HepG2 (cell line): Measurements from ENCODE around the gene PBX2. TPM values are rescaled to one million over a fixed set of nuclear protein-coding genes. Genes with fewer than 3 reads are reported as not detected.

Source experiments
- AHR ChIP-seq: IDR thresholded peaks from 2 replicates; pipeline ENCODE4 v1.6.1; 2018; ENCODE audit warnings: missing genetic modification reagents, missing compliant biosample characterization
- CREBL2 ChIP-seq: sonication (generic); formaldehyde crosslinking; IDR thresholded peaks from 2 replicates; pipeline ENCODE4 v1.8.1; 2023; ENCODE audit warnings: missing genetic modification reagents, mild to moderate bottlenecking, borderline replicate concordance
- ISL2 ChIP-seq: sonication (generic); formaldehyde crosslinking; IDR thresholded peaks from 2 replicates; pipeline ENCODE4 v1.5.0; 2020; ENCODE audit warnings: missing genetic modification reagents
- MEIS2 ChIP-seq: sonication (generic); formaldehyde crosslinking; IDR thresholded peaks from 2 replicates; pipeline ENCODE4 v1.9.0; 2021; ENCODE audit warnings: mild to moderate bottlenecking, missing genetic modification reagents
- NFIB ChIP-seq: sonication (generic); formaldehyde crosslinking; IDR thresholded peaks from 2 replicates; pipeline ENCODE4 v1.9.0; 2021; ENCODE audit warnings: missing genetic modification reagents, mild to moderate bottlenecking, borderline replicate concordance
- PATZ1 ChIP-seq: sonication (generic); formaldehyde crosslinking; IDR thresholded peaks from 2 replicates; pipeline ENCODE4 v1.4.0; 2020; ENCODE audit warnings: missing genetic modification reagents
- POLR2G ChIP-seq: fragments of 200-400 bp; formaldehyde crosslinking; IDR thresholded peaks from 2 replicates; pipeline ENCODE4 v1.6.1; 2018; ENCODE audit warnings: mild to moderate bottlenecking, low read depth, low read length, moderate library complexity
- PPARG ChIP-seq: conservative IDR thresholded peaks from 2 replicates; pipeline ENCODE4 v1.6.1; 2016; ENCODE audit warnings: missing biosample characterization, missing genetic modification reagents
- SMYD3 ChIP-seq: sonication (generic); formaldehyde crosslinking; IDR thresholded peaks from 2 replicates; pipeline ENCODE4 v1.8.1; 2023; ENCODE audit warnings: mild to moderate bottlenecking, missing genetic modification reagents
- TCF7 ChIP-seq: sonication (generic); IDR thresholded peaks from 2 replicates; pipeline ENCODE4 v1.6.1; 2016; ENCODE audit warnings: antibody characterized with exemption, low read depth
- WIZ ChIP-seq: sonication (generic); formaldehyde crosslinking; IDR thresholded peaks from 2 replicates; pipeline ENCODE4 v1.5.1; 2020; ENCODE audit warnings: mild to moderate bottlenecking, missing genetic modification reagents
- ZBTB38 ChIP-seq: sonication (generic); formaldehyde crosslinking; IDR thresholded peaks from 2 replicates; pipeline ENCODE4 v1.5.1; 2020; ENCODE audit warnings: mild to moderate bottlenecking, missing genetic modification reagents
- ZFP36L1 ChIP-seq: sonication (generic); formaldehyde crosslinking; IDR thresholded peaks from 2 replicates; pipeline ENCODE4 v1.8.0; 2022; ENCODE audit warnings: mild to moderate bottlenecking, missing genetic modification reagents, moderate library complexity
- ZNF350 ChIP-seq: sonication (generic); formaldehyde crosslinking; IDR thresholded peaks from 2 replicates; pipeline ENCODE4 v1.4.0; 2020; ENCODE audit warnings: mild to moderate bottlenecking, low read depth, missing genetic modification reagents, borderline replicate concordance
- ZNF639 ChIP-seq: conservative IDR thresholded peaks from 2 replicates; pipeline ENCODE4 v1.6.1; 2018; ENCODE audit warnings: missing genetic modification reagents
- ZSCAN12 ChIP-seq: sonication (generic); formaldehyde crosslinking; IDR thresholded peaks from 2 replicates; pipeline ENCODE4 v1.9.0; 2021; ENCODE audit warnings: mild to moderate bottlenecking, missing genetic modification reagents
- polyA plus RNA-seq, 8 experiments: library from polyadenylated mRNA; depleted of rRNA in 3 of 8; stranded (reverse) in 7 of 8; unstranded in 1 of 8; fragments of >200 nt; fragmentation: Illumina TruSeq in 4 of 8; extraction: Trizol in 4 of 8; gene quantifications; 2 replicates each; pipeline versions ENCODE4 v1.2.1 to v1.2.3, GENCODE V29; 2011 to 2016; ENCODE audit warnings: low read depth in 4 of 8, missing spikeins in 1 of 8, mixed read lengths in 1 of 8; ENCODE audit not compliant: insufficient read depth in 1 of 8
- total RNA-seq, 5 experiments: library from RNA; depleted of rRNA; stranded (reverse); fragments of >200 nt; fragmentation: Illumina TruSeq; extraction: Trizol; gene quantifications; 2 replicates each; pipeline ENCODE4 v1.2.3, GENCODE V29; 2016; ENCODE audit warnings: low read depth in 1 of 5
- TF ChIP-seq, protein P1 (sequence below): sonication (generic); formaldehyde crosslinking; IDR thresholded peaks from 2 replicates; pipeline ENCODE4 v1.4.0; 2020; ENCODE audit warnings: missing genetic modification reagents
- TF ChIP-seq, protein P2 (sequence below): sonication (generic); formaldehyde crosslinking; IDR thresholded peaks from 2 replicates; pipeline ENCODE4 v1.4.0; 2020; ENCODE audit warnings: missing genetic modification reagents, mild to moderate bottlenecking, borderline replicate concordance

PBX2 gene
- total and polyA plus RNA-seq, 2 of the 13 experiments (the other 11 are each of a cell fraction or from before 2014, with no cell fraction given): 42.3 to 77.8 TPM

GRCh38 chr6:32195902-32196681 is 6.1 kb upstream of the PBX2 start (continued):
- TF ChIP-seq ISL2 (CRISPR knock-in tag) (peak; percentile 84), TCF7 (no peak), WIZ (CRISPR knock-in tag) (peak; percentile 44; the same call in 1 of the 2 replicates), SMYD3 (no peak), AHR (peak; percentile 54; the same call in 1 of the 2 replicates), CREBL2 (no peak; the same call in 1 of the 2 replicates), POLR2G (peak; percentile 84), ZNF639 (CRISPR knock-in tag) (peak; percentile 86), PPARG (CRISPR knock-in tag) (0 out of 2 replicates have a peak, but pooled peaks have one; percentile 62), ZNF350 (CRISPR knock-in tag) (peak; percentile 87), MEIS2 (CRISPR knock-in tag) (peak; percentile 89), NFIB (CRISPR knock-in tag) (no peak), ZFP36L1 (CRISPR knock-in tag) (peak; percentile 87), ZSCAN12 (CRISPR knock-in tag) (0 out of 2 replicates have a peak, but pooled peaks have one; percentile 81), PATZ1 (CRISPR knock-in tag) (peak; percentile 97), ZBTB38 (CRISPR knock-in tag) (peak; percentile 82)
- TF ChIP-seq, protein P1, sequence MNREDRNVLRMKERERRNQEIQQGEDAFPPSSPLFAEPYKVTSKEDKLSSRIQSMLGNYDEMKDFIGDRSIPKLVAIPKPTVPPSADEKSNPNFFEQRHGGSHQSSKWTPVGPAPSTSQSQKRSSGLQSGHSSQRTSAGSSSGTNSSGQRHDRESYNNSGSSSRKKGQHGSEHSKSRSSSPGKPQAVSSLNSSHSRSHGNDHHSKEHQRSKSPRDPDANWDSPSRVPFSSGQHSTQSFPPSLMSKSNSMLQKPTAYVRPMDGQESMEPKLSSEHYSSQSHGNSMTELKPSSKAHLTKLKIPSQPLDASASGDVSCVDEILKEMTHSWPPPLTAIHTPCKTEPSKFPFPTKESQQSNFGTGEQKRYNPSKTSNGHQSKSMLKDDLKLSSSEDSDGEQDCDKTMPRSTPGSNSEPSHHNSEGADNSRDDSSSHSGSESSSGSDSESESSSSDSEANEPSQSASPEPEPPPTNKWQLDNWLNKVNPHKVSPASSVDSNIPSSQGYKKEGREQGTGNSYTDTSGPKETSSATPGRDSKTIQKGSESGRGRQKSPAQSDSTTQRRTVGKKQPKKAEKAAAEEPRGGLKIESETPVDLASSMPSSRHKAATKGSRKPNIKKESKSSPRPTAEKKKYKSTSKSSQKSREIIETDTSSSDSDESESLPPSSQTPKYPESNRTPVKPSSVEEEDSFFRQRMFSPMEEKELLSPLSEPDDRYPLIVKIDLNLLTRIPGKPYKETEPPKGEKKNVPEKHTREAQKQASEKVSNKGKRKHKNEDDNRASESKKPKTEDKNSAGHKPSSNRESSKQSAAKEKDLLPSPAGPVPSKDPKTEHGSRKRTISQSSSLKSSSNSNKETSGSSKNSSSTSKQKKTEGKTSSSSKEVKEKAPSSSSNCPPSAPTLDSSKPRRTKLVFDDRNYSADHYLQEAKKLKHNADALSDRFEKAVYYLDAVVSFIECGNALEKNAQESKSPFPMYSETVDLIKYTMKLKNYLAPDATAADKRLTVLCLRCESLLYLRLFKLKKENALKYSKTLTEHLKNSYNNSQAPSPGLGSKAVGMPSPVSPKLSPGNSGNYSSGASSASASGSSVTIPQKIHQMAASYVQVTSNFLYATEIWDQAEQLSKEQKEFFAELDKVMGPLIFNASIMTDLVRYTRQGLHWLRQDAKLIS: peak; percentile 70; the same call in 1 of the 2 replicates
- TF ChIP-seq, protein P2, sequence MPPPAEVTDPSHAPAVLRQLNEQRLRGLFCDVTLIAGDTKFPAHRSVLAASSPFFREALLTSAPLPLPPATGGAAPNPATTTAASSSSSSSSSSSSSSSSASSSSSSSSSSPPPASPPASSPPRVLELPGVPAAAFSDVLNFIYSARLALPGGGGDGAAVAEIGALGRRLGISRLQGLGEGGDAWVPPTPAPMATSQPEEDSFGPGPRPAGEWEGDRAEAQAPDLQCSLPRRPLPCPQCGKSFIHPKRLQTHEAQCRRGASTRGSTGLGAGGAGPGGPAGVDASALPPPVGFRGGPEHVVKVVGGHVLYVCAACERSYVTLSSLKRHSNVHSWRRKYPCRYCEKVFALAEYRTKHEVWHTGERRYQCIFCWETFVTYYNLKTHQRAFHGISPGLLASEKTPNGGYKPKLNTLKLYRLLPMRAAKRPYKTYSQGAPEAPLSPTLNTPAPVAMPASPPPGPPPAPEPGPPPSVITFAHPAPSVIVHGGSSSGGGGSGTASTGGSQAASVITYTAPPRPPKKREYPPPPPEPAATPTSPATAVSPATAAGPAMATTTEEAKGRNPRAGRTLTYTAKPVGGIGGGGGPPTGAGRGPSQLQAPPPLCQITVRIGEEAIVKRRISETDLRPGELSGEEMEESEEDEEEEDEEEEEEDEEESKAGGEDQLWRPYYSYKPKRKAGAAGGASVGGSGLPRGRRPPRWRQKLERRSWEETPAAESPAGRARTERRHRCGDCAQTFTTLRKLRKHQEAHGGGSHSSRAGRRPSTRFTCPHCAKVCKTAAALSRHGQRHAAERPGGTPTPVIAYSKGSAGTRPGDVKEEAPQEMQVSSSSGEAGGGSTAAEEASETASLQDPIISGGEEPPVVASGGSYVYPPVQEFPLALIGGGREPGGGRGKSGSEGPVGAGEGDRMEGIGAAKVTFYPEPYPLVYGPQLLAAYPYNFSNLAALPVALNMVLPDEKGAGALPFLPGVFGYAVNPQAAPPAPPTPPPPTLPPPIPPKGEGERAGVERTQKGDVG (CRISPR knock-in tag): no peak; the same call in 1 of the 2 replicates
